Hematopoietic multipotent progenitor cell treated with erythropoietin and hydrocortisone succinate and interleukin-3 and kit ligand, for 6 days (in vitro differentiated cells): ENCODE measurements around the gene RPGRIP1.
A peak's percentile ranks its signal among the peaks of the same experiment; 100 is the strongest.
"Not testable (repeated sequence)": the region's sequence is repeated elsewhere in the genome, so short reads cannot be mapped to it uniquely, and the experiment has no call there.

Experiments
- DNase-seq: peaks from one replicate; pipeline ENCODE4 v3.0.0-alpha.2; 2015

Gene RPGRIP1

GRCh38 chr14:21258889-21259787, 20.7 kb upstream of the RPGRIP1 start:
- DNase-seq, result no peak

GRCh38 chr14:21261824-21262223, 18.1 kb upstream of the RPGRIP1 start:
- no peak for DNase-seq

GRCh38 chr14:21262410-21262809, 17.5 kb upstream of the RPGRIP1 start:
- DNase-seq, result no peak

- peak; percentile 49 for DNase-seq
Measured at GRCh38 chr14:21263284-21264024, 16.4 kb upstream of the RPGRIP1 start.

GRCh38 chr14:21264025-21264801, 15.7 kb upstream of the RPGRIP1 start:
- DNase-seq, result peak; percentile 60

GRCh38 chr14:21267431-21267845, 12.4 kb upstream of the RPGRIP1 start:
- DNase-seq, result peak; percentile 49

- no peak for DNase-seq
Measured at GRCh38 chr14:21267886-21268616, 11.8 kb upstream of the RPGRIP1 start.

GRCh38 chr14:21268617-21269251, 11.1 kb upstream of the RPGRIP1 start:
- peak; percentile 87 for DNase-seq

- DNase-seq, result peak; percentile 100
Measured at GRCh38 chr14:21269252-21270046, 10.4 kb upstream of the RPGRIP1 start, which contains the start of gene HNRNPC. Gene HNRNPC (minus strand): TSS chr14:21269442. CDS start chr14:21234193, 35,249 bp downstream.

- not testable (repeated sequence) for DNase-seq
Measured at GRCh38 chr14:21272661-21273060, 7.2 kb upstream of the RPGRIP1 start.

- no peak for DNase-seq
Measured at GRCh38 chr14:21275261-21275858, 4.5 kb upstream of the RPGRIP1 start.

GRCh38 chr14:21278632-21279031, 1.3 kb upstream of the RPGRIP1 start:
- no peak for DNase-seq

GRCh38 chr14:21281917-21282316, 2.0 kb downstream of the RPGRIP1 start:
- DNase-seq, result not testable (repeated sequence)

GRCh38 chr14:21286516-21286915, 6.6 kb downstream of the RPGRIP1 start:
- not testable (repeated sequence) for DNase-seq

- DNase-seq, result no peak
Measured at GRCh38 chr14:21287168-21287567, 7.3 kb downstream of the RPGRIP1 start.

- DNase-seq, result not testable (repeated sequence)
Measured at GRCh38 chr14:21294026-21294425, 14.1 kb downstream of the RPGRIP1 start.

- DNase-seq, result no peak
Measured at GRCh38 chr14:21298358-21298757, 18.5 kb downstream of the RPGRIP1 start.

- DNase-seq, result no peak
Measured at GRCh38 chr14:21299562-21300130, 19.8 kb downstream of the RPGRIP1 start.

- DNase-seq, result peak; percentile 50
Measured at GRCh38 chr14:21300892-21301291, 21.0 kb downstream of the RPGRIP1 start.
